Brain microvascular endothelial cell (primary cell): ENCODE measurements around the gene SCGB3A1.
A peak's percentile ranks its signal among the peaks of the same experiment; 100 is the strongest.

Source experiments
- DNase-seq: peaks from one replicate; pipeline ENCODE4 v3.0.0-alpha.2; 2020
- H3K27ac ChIP-seq: fragments of 250-450 bp; sonication (Bioruptor Pico); 2 replicates; pipeline ENCODE4 v1.5.1; 2020; ENCODE audit warnings: mild to moderate bottlenecking, moderate library complexity
- H3K27me3 ChIP-seq: fragments of 250-450 bp; sonication (Bioruptor Pico); replicated peaks from 2 replicates; pipeline ENCODE4 v1.5.1; 2020; ENCODE audit warnings: mild to moderate bottlenecking
- H3K36me3 ChIP-seq: fragments of 250-450 bp; sonication (Bioruptor Pico); replicated peaks from 2 replicates; pipeline ENCODE4 v1.5.1; 2020; ENCODE audit warnings: mild to moderate bottlenecking
- H3K4me3 ChIP-seq: 2 replicates; pipeline ENCODE4 v1.5.1; 2011; ENCODE audit warnings: low read depth, mild to moderate bottlenecking, control low read depth, low read length, moderate library complexity
- in situ Hi-C: cut with HindIII; loops from 2 replicates; pipeline ENCODE4 v1.10.0; 2017; ENCODE audit warnings: low sequenced_read_pairs, low pct_ligation_motif_present
- TF ChIP-seq, protein P1 (sequence below): IDR thresholded peaks from 2 replicates; pipeline ENCODE4 v1.5.1; 2011; ENCODE audit warnings: low read depth, mild to moderate bottlenecking, moderate library complexity, low read length, control low read depth, inconsistent platforms; ENCODE audit errors: missing control alignments

The SCGB3A1 gene

DNA sequence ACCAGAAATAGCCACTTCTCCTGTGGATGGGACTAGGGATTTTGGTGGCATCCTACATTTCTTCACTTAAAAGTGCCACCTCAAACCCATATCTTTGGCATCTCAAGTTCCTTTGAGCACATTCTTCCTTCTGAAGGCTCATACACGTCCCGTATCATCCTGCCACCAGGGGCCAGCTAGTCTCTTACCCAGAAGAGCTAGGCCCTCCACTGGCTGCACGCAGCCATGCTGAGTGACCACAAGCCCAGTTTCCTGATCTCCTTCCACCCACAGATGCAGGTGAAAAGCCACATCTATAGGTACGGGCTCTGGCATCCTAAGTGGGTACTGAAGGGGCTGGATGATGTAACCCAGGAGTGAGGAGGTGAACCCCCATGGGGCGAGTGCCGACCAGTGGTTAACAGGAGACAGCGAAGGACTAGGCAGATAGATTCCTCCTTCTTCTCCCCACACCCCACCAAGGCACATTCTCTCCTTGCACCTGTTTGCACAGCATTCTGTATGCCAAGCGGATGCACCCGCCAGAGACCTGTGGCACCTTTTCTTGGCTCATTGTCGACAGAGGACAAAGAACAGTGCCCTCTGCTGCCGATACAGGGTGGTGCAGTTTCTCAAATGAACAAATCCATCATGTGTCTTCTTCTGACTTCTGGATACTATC is 14.4 kb upstream of the SCGB3A1 start:
- Histone ChIP-seq H3K36me3 (no peaks in the 10 kb centered on the region), H3K4me3 (no peak overlapping the region), H3K27me3 (no peaks in the 10 kb centered on the region), H3K27ac (no peak overlapping the region)
- TF ChIP-seq, protein P1, sequence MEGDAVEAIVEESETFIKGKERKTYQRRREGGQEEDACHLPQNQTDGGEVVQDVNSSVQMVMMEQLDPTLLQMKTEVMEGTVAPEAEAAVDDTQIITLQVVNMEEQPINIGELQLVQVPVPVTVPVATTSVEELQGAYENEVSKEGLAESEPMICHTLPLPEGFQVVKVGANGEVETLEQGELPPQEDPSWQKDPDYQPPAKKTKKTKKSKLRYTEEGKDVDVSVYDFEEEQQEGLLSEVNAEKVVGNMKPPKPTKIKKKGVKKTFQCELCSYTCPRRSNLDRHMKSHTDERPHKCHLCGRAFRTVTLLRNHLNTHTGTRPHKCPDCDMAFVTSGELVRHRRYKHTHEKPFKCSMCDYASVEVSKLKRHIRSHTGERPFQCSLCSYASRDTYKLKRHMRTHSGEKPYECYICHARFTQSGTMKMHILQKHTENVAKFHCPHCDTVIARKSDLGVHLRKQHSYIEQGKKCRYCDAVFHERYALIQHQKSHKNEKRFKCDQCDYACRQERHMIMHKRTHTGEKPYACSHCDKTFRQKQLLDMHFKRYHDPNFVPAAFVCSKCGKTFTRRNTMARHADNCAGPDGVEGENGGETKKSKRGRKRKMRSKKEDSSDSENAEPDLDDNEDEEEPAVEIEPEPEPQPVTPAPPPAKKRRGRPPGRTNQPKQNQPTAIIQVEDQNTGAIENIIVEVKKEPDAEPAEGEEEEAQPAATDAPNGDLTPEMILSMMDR = peak; percentile 84
- peak; percentile 53 for DNase-seq
- in situ Hi-C loops = no loop called here

DNA sequence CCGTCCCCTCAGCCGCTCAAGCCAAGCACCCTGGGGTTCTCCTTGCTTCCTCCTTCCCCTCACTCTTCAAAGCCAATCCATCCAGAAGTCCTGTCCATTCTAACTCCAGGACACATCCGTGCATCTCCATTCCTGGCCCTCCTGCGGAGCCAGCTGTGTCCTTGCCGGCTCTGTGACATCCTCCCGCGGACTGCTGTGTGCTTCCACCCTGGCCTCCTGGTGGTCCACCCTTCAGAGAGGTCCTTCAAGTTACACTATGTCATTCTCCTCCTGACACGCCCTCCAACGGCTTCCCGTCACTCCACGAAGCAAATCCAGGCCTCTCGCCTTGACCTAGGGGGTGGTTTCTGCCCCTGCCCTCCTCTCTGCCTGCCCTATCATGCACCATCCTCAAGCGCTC is 13.0 kb upstream of the SCGB3A1 start:
- in situ Hi-C loops = no loop called here
- Histone ChIP-seq H3K4me3 (no peak overlapping the region), H3K27ac (no peak overlapping the region), H3K27me3 (no peaks in the 10 kb centered on the region), H3K36me3 (no peaks in the 10 kb centered on the region)
- DNase-seq = no peak
- TF ChIP-seq, protein P1 = no peak

DNA sequence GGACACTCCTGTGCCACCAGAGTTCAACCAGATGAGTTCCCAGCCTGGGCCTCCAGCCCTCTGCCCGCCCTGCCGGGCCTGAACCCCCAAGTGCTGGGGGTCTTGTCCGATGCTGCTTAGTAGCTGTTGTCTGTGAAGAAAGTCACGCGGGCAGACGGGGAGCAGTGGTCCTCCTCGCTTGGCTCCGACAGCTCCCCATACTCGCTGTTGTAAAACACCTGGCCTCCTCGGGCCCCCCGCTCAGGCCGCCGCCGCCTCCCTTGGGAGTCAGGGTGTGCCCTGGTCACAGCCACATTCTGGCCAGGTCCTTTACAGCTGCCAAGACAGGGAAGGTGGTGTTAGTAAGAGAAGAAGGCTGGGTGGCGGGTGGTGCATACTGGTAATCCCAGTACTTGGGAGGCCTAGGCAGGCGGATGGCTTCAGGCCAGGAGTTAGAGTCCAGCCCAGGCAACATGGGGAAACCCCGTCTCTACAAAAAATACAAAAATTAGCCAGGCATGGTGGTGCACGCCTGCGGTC is 11.8 kb upstream of the SCGB3A1 start:
- in situ Hi-C loops = no loop called here
- H3K27ac ChIP-seq = no peak overlapping the region
- DNase-seq = no peak
- H3K27me3 ChIP-seq = no peaks in the 10 kb centered on the region
- no peaks in the 10 kb centered on the region for H3K36me3 ChIP-seq
- H3K4me3 ChIP-seq = no peak overlapping the region
- TF ChIP-seq, protein P1 = no peak

DNA sequence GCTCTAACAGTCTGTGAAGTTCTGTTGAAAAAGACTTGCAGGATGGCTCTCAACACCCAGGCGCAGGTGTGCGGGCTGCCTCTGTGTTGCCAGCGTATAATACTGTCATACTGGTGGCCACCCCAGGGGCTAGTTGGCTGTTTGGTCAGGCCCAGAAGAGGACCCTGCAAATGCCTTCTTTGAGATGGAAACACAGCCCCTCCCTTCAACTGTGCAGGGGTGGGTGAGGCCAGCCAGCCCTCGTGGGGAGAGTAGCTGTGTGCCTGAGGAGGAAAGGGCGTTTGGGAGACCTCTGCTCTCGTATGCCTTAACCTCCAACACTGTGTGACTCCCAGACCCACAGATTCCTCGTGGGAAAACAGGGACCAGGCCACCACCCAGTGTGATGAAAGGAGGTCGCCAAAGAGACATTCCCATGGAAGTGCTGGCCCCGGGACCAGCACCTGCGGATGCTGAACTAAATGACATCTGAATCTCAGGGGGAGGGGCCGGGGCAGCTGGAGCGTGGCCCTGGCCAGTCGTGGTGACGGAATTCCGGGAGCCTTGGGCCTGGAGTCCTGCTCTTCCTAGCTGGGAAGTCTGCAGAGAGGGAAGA is 11.3 kb upstream of the SCGB3A1 start:
- in situ Hi-C loops = no loop called here
- Histone ChIP-seq H3K27ac (no peak overlapping the region), H3K27me3 (no peaks in the 10 kb centered on the region), H3K4me3 (no peak overlapping the region), H3K36me3 (no peaks in the 10 kb centered on the region)
- TF ChIP-seq, protein P1 = no peak
- no peak for DNase-seq

DNA sequence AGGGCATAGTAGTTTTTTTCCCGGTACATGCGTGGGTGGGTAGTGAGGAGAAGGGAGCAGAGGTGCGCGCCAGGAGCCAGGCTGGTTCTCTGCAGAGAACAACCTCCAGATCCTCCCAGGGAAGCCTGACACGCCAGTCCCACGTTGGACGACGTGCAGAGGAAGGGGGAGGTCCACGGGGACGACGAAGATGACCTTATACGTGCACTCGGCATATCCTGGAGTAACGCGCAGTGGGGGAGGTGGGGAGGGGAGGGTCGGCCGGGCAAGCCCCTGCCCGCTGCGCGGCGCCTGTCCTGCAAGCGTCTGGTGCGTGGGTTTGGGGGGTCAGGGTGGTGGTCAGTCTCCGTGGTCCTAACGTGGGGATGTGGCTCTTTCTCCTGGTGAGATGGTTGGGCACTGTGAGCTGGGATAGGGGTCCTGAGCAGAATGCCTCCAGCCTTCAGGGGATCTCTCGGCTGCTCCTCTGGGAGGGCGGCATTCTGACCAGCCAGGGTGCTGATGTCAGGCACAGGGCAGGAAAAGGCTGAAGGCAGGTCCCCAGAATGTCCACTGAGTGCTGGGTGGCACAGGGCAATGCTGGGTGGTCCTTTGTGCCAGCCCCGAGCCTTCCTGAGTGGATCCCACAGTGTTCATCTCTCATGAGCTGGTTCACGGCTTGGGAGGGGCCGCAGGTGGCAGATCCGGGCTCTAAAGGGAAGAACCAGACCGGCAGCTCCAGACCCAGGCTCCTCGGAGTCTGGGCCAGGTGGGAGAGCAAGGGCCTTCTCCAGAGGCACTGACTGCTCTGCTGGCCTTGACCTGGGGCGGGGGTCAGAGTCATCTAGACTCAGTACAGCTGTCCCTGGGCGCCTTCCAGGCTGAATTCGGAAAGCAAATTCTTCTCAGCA is 10.5 kb upstream of the SCGB3A1 start:
- Histone ChIP-seq H3K27ac (no peak overlapping the region), H3K36me3 (no peaks in the 10 kb centered on the region), H3K4me3 (no peak overlapping the region), H3K27me3 (no peaks in the 10 kb centered on the region)
- in situ Hi-C loops = no loop called here
- TF ChIP-seq, protein P1 = no peak
- no peak for DNase-seq
